BLaER1 (cell line): ENCODE results near the gene EIF2AK2.

ENCODE experiments used
- H3K27ac ChIP-seq: shearing (Covaris generic); formaldehyde crosslinking; 2 replicates; pipeline ENCODE4 v1.8.1; 2022
- H3K27me3 ChIP-seq: shearing (Covaris generic); formaldehyde crosslinking; 2 replicates; pipeline ENCODE4 v1.8.1; 2022
- H3K36me3 ChIP-seq: shearing (Covaris generic); formaldehyde crosslinking; 2 replicates; pipeline ENCODE4 v1.8.1; 2022
- H3K4me1 ChIP-seq: shearing (Covaris generic); formaldehyde crosslinking; 2 replicates; pipeline ENCODE4 v1.8.1; 2022
- H3K4me2 ChIP-seq: shearing (Covaris generic); formaldehyde crosslinking; 2 replicates; pipeline ENCODE4 v1.8.1; 2022
- H3K4me3 ChIP-seq: shearing (Covaris generic); formaldehyde crosslinking; 2 replicates; pipeline ENCODE4 v1.8.1; 2022
- H3K9ac ChIP-seq: shearing (Covaris generic); formaldehyde crosslinking; 2 replicates; pipeline ENCODE4 v1.8.1; 2022
- H3K9me3 ChIP-seq: shearing (Covaris generic); formaldehyde crosslinking; 2 replicates; pipeline ENCODE4 v1.8.1; 2022
- H4K20me1 ChIP-seq: shearing (Covaris generic); formaldehyde crosslinking; 2 replicates; pipeline ENCODE4 v1.8.1; 2022
- Cebpa-rat ChIP-seq: shearing (Covaris generic); IDR thresholded peaks from 2 replicates; pipeline ENCODE4 v1.8.1; 2022

The EIF2AK2 gene

DNA sequence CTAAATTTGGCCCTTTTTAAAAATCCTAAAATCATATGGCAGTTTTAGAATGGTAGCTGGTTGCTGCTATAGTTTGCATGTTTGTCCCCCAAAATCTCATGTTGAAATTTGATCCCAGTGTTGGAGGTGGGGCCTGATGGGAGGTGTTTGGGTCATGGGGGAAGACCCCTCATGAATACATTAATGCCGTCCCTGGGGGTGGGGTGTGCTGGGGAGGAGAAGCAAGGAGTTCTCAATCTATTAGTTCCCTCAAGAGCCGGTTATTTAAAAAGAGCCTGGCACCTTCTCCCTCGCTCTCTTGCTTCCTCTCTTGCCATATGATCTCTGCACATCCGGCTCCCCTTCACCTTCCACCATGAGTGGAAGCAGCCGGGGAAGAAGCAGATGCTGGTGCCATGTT is 51.6 kb downstream of the EIF2AK2 start:
- Histone ChIP-seq H3K27ac (no peak overlapping the region), H3K4me1 (no peaks in the 10 kb centered on the region), H3K9me3 (no peaks in the 10 kb centered on the region), H3K4me3 (no peak overlapping the region), H3K4me2 (no peak overlapping the region), H4K20me1 (no peaks in the 10 kb centered on the region), H3K9ac (no peak overlapping the region), H3K27me3 (no peaks in the 10 kb centered on the region), H3K36me3 (peaks cover 79% of the 10 kb centered on the region)
- TF ChIP-seq Cebpa-rat: no peak

DNA sequence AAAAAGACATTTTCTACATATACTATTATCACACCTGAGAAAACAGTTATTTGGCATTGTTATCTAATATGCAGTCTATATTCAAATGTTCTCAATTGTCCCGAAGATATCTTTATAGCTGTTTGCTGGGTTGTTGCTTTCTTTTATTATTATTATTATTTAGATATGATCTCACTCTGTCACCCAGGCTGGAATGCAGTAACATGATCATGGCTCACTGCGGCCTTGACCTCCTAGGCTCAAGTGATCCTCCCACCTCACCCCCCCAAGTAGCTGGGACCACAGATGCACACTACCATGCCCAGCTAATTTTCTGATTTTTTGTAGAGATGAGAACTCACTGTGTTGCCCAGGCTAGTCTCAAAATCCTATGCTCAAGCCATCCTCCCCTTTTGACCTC is 52.6 kb downstream of the EIF2AK2 start:
- Histone ChIP-seq H3K9ac (no peak overlapping the region), H3K27ac (no peak overlapping the region), H3K4me2 (no peak overlapping the region), H3K27me3 (no peaks in the 10 kb centered on the region), H3K4me3 (no peak overlapping the region), H3K9me3 (no peaks in the 10 kb centered on the region), H3K36me3 (peaks cover 79% of the 10 kb centered on the region), H3K4me1 (no peaks in the 10 kb centered on the region), H4K20me1 (no peaks in the 10 kb centered on the region)
- no peak for TF ChIP-seq Cebpa-rat

DNA sequence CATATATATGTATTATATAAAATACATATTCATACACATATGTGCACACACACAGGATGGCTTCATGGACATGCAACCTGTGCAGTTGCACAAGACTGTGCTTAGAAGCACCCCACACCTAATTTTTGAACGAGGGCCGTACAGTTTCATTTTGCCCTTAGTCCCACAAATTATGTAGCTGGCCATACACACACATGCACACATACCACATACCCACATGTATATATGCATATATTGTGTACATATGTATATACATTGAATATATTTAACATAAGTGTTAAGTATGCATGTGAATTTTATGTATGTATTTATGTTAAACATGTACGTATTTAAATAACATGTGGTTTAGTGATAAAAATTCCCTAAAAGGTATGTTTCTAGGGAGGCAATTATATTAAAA is 54.2 kb downstream of the EIF2AK2 start:
- TF ChIP-seq Cebpa-rat: no peak
- Histone ChIP-seq H4K20me1 (no peaks in the 10 kb centered on the region), H3K4me1 (no peaks in the 10 kb centered on the region), H3K9ac (no peak overlapping the region), H3K27me3 (no peaks in the 10 kb centered on the region), H3K9me3 (no peaks in the 10 kb centered on the region), H3K4me2 (no peak overlapping the region), H3K27ac (no peak overlapping the region), H3K36me3 (peaks cover 75% of the 10 kb centered on the region), H3K4me3 (no peak overlapping the region)

DNA sequence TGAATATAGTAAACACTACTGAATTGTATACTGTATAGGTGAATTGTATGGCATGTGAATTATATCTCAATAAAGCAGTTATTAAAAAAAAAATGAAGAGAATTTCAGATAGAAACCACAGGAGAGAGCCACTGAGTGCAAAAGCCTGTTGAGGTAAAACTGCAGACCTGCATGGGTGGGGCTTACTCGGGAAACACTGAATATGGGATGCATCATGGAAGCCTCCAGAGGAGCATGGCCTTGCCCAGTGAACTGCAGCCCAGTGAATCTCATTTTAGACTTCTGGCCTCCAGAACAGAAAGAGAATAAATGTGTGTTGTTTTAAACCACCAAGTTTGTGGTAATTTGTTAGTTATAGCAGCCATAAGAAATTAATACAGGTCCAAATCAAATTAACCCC is 56.7 kb downstream of the EIF2AK2 start:
- H3K9ac ChIP-seq: no peak overlapping the region
- H3K27ac ChIP-seq: no peak overlapping the region
- H3K36me3 ChIP-seq: peaks cover 75% of the 10 kb centered on the region
- H3K4me1 ChIP-seq: no peaks in the 10 kb centered on the region
- H3K4me2 ChIP-seq: no peak overlapping the region
- H3K4me3 ChIP-seq: no peak overlapping the region
- no peaks in the 10 kb centered on the region for H3K9me3 ChIP-seq
- H3K27me3 ChIP-seq: no peaks in the 10 kb centered on the region
- no peak for TF ChIP-seq Cebpa-rat
- no peaks in the 10 kb centered on the region for H4K20me1 ChIP-seq

DNA sequence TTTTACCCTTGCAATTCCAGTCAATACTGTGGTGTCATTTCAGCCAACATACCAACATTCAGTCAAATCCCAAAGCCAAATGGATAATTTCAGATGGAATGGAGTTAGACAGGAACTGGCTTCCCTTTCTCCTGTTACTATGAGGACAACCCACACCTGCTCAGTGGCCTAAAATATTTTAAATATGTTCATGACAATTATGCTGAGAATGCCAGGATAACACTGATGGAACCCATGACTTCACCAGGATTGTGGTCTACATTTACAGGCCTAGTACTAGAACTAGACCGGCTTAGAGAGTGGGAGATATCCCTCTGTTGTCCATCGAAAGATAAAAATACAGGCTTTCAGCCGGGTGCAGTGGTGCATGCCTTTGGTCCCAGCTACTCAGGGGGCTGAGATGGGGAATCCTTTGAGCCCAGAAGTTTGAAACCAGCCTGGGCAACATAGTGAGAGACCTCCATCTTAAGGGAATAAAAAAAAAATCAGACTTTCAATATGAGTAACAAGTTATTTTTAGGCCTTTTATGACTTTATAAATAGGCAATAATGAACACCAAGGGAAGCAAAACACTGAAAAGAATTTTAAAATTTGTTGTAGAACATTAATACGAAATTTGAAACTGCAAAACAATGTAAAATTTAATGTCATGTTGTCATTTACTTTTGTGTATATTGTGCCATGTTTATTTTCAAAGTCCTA is 58.2 kb downstream of the EIF2AK2 start:
- H3K4me2 ChIP-seq: no peak overlapping the region

DNA sequence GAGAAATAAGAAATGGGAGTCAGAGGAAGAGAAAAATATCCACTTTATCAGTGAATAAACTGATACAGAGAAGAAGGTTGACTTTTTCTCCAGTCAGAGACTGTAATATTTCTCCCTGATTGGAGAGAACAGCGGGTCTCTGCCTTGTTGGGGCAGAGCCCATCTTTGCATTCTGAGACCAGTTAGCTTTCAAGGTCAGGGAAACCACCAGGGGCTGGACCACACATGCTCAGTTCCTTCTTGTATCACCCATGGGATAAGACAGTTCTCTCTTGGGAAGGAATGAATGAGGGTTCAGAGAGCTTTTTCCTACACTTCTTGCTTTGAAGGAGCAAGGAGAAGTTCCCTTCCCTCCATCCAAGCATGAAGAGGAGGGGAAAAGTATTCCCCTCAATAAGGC is 60.2 kb downstream of the EIF2AK2 start:
- H3K4me1 ChIP-seq: peaks cover 6% of the 10 kb centered on the region
- no peak overlapping the region for H3K9ac ChIP-seq
- no peak overlapping the region for H3K4me2 ChIP-seq
- no peaks in the 10 kb centered on the region for H3K9me3 ChIP-seq
- no peak for TF ChIP-seq Cebpa-rat
- peaks cover 85% of the 10 kb centered on the region for H3K36me3 ChIP-seq
- no peak overlapping the region for H3K27ac ChIP-seq
- H3K27me3 ChIP-seq: no peaks in the 10 kb centered on the region
- H4K20me1 ChIP-seq: no peaks in the 10 kb centered on the region
- H3K4me3 ChIP-seq: no peak overlapping the region

More for the DNA sequence above, 58.2 kb downstream of the EIF2AK2 start:
- no peak overlapping the region for H3K27ac ChIP-seq
- no peak overlapping the region for H3K4me3 ChIP-seq
- H3K36me3 ChIP-seq: peaks cover 79% of the 10 kb centered on the region
- H3K9me3 ChIP-seq: no peaks in the 10 kb centered on the region
- no peaks in the 10 kb centered on the region for H3K27me3 ChIP-seq
- no peak for TF ChIP-seq Cebpa-rat
- H3K4me1 ChIP-seq: no peaks in the 10 kb centered on the region
- H4K20me1 ChIP-seq: no peaks in the 10 kb centered on the region
- no peak overlapping the region for H3K9ac ChIP-seq

DNA sequence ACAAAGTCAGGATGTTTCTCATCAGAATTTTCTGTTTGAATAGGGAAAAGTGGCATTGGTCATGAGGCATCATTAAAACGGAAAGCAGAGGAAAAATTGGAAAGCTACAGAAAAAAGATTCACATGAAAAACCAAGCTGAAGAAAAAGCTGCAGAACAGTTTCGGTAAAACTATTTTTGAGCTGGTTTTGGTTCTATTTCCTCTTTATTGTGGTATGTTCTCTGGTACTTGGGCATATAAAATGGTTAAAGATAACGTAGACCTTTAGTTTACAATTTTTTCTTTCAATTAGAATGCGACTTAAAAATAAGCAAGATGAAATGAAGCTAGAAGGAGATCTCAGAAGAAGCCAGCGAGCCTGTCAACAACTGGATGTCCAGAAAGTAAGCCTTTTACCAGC is 64.9 kb downstream of the EIF2AK2 start:
- no peak for TF ChIP-seq Cebpa-rat
- H3K36me3 ChIP-seq: peaks cover 68% of the 10 kb centered on the region
- H4K20me1 ChIP-seq: no peaks in the 10 kb centered on the region
- H3K4me1 ChIP-seq: peaks cover 31% of the 10 kb centered on the region
- no peak overlapping the region; the same call in 1 of the 2 replicates for H3K27ac ChIP-seq
- peak overlapping the region; percentile 72 for H3K4me2 ChIP-seq
- H3K27me3 ChIP-seq: no peaks in the 10 kb centered on the region
- no peak overlapping the region for H3K4me3 ChIP-seq
- H3K9me3 ChIP-seq: no peaks in the 10 kb centered on the region
- H3K9ac ChIP-seq: no peak overlapping the region; the same call in 1 of the 2 replicates

DNA sequence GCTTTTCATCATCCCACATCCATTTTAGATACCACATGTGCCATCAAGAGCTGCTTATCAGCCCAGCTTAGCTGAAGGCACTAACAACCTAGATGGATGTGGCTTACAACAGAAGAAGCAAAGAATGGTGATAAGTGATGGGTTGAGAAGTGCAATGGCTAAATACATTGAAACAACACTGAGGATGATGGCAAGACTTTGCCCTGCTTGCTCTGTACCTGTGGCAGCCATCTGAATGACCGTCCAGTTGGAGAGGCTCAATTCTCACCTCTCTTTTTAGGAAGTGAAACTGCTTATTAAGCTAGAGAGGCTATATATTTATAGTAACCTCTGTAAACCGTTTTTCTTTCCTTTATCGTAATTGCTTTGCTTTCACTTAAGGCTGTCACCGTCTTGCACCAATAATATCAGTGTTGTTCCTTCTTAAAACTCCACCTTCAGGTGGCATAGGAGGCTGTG is 66.7 kb downstream of the EIF2AK2 start:
- Histone ChIP-seq H3K4me3 (0 out of 2 replicates have a peak overlapping the region, but pooled peaks have one; percentile 36), H3K27me3 (no peaks in the 10 kb centered on the region), H4K20me1 (no peaks in the 10 kb centered on the region), H3K4me2 (peak overlapping the region; percentile 72), H3K9me3 (no peaks in the 10 kb centered on the region), H3K36me3 (peaks cover 50% of the 10 kb centered on the region), H3K4me1 (peaks cover 46% of the 10 kb centered on the region), H3K27ac (peak overlapping the region; percentile 39; the same call in 1 of the 2 replicates), H3K9ac (peak overlapping the region; percentile 23; the same call in 1 of the 2 replicates)
- no peak for TF ChIP-seq Cebpa-rat

DNA sequence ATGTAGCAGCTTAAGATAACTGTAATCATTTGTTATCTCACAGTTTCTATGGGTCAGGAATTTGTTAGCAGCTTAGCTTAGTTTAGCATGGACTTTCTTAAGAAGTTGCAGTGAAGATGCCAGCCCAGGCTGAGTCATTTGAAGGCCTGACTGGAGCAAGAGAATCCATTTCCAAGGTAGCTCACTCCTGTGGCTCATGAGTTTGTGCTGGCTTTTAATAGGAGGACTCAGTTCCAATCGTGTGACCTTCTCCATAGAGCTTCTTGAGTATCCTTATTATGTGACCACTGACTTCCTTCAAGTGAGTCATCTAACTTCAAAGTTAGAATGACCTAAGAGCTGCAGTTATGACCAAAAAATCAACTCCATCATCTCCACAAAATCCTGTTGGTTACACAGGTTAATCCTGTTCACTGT is 71.0 kb downstream of the EIF2AK2 start:
- Histone ChIP-seq H3K36me3 (peaks cover 37% of the 10 kb centered on the region), H3K4me2 (peak overlapping the region; percentile 91), H4K20me1 (0 out of 2 replicates have a peak, but pooled peaks cover 7% of the 10 kb centered on the region), H3K9me3 (no peaks in the 10 kb centered on the region), H3K27ac (no peak overlapping the region), H3K9ac (no peak overlapping the region), H3K4me3 (no peak overlapping the region; the same call in 1 of the 2 replicates), H3K4me1 (peaks cover 60% of the 10 kb centered on the region), H3K27me3 (no peaks in the 10 kb centered on the region)
- TF ChIP-seq Cebpa-rat: no peak

DNA sequence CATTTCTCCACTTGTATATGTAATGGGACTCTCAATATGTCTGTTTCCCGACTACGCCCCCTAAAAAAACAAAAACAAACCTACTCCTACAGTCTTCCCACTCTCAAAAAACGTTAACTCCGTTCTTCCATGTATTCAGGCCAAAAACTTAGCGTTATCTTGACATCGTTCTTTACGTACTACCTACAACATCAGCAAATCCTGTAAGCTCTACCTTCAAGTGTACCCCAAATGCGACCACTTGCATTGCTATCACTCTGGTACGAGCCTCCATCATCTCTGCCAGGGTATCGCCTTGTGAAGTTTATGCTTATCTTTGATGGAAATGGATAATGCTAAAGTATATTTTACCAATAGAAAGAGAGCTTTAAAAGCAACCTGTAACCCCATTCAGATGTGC is 72.0 kb downstream of the EIF2AK2 start:
- peak overlapping the region; percentile 49; the same call in 1 of the 2 replicates for H3K27ac ChIP-seq
- H3K9ac ChIP-seq: peak overlapping the region; percentile 83
- peaks cover 60% of the 10 kb centered on the region for H3K4me1 ChIP-seq
- H3K27me3 ChIP-seq: no peaks in the 10 kb centered on the region
- TF ChIP-seq Cebpa-rat: no peak
- H4K20me1 ChIP-seq: peaks cover 10% of the 10 kb centered on the region; the same call in 1 of the 2 replicates
- H3K36me3 ChIP-seq: peaks cover 34% of the 10 kb centered on the region
- peak overlapping the region; percentile 91 for H3K4me2 ChIP-seq
- no peaks in the 10 kb centered on the region for H3K9me3 ChIP-seq
- H3K4me3 ChIP-seq: peak overlapping the region; percentile 93
